Measurements from ENCODE around the gene SLC48A1.

DNA sequence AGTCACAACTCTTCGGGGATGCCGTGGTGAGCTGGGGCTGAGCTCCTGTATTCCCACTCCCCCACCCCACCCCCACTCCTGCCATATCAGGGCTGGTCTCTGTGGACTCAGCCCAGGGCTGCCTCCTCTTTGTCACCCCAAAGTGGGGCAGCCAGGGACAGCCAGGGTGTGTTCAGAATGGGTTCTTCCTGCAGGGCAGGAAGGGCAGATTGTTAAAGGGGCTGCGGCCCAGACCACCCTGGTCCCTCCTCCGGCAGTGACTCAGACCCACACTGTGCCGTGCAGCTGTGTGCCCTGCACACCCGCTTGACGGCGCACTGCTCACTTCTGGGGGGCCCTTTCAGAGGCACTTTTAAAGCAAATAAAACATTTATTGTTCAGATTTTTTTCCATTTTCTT, 9.3 kb downstream of the SLC48A1 start:
- TF ChIP-seq, protein P1, sequence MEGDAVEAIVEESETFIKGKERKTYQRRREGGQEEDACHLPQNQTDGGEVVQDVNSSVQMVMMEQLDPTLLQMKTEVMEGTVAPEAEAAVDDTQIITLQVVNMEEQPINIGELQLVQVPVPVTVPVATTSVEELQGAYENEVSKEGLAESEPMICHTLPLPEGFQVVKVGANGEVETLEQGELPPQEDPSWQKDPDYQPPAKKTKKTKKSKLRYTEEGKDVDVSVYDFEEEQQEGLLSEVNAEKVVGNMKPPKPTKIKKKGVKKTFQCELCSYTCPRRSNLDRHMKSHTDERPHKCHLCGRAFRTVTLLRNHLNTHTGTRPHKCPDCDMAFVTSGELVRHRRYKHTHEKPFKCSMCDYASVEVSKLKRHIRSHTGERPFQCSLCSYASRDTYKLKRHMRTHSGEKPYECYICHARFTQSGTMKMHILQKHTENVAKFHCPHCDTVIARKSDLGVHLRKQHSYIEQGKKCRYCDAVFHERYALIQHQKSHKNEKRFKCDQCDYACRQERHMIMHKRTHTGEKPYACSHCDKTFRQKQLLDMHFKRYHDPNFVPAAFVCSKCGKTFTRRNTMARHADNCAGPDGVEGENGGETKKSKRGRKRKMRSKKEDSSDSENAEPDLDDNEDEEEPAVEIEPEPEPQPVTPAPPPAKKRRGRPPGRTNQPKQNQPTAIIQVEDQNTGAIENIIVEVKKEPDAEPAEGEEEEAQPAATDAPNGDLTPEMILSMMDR (IDR thresholded peaks at IDR 0.05; ENCODE audit: low read depth, low read length), result no peak
- no peak for TF ChIP-seq EZH2phosphoT487 (IDR thresholded peaks at IDR 0.05; ENCODE audit: low read depth)
